Erythroblast (primary cell): ENCODE measurements around the gene DISC1.

Experiments
- GATA1 ChIP-seq: IDR thresholded peaks from 2 replicates; pipeline ENCODE4 v1.6.1; 2011; ENCODE audit warnings: low read depth, mild to moderate bottlenecking, control low read depth, low read length, moderate library complexity
- POLR2A ChIP-seq: IDR thresholded peaks from 2 replicates; pipeline ENCODE4 v1.6.1; 2011; ENCODE audit warnings: mild to moderate bottlenecking, low read length

GRCh38 chr1:231629132-231629531 lies 2.5 kb downstream of the DISC1 start:
- TF ChIP-seq POLR2A = no peak
- no peak for TF ChIP-seq GATA1
